Keratinocyte (primary cell): ENCODE results near the gene ACACB. TPM values are rescaled to one million over a fixed set of nuclear protein-coding genes. Genes with fewer than 3 reads are reported as not detected.

Experiments
- DNase-seq: peaks from one replicate; pipeline ENCODE4 v3.0.0-alpha.2; 2011; ENCODE audit warnings: low read depth, missing footprints, low spot score
- FAIRE-seq: peaks from 2 replicates; lab custom pipeline; 2011; peaks lifted over from hg19 to GRCh38; lab: Jason Lieb, UNC
- H2AFZ ChIP-seq: 2 replicates; pipeline ENCODE4 v1.6.0; 2012; ENCODE audit warnings: low read length, control low read depth, inconsistent platforms; ENCODE audit not compliant: control insufficient read depth
- H3K27ac ChIP-seq: 2 replicates; pipeline ENCODE4 v1.5.1; 2011; ENCODE audit warnings: low read length; ENCODE audit not compliant: control insufficient read depth, insufficient read depth
- H3K27me3 ChIP-seq: 3 replicates; pipeline ENCODE4 v1.6.0; 2011; ENCODE audit warnings: low read length; ENCODE audit not compliant: control insufficient read depth, insufficient read depth; ENCODE audit errors: extremely low read depth
- H3K36me3 ChIP-seq, 2 experiments: 2 replicates in 1 of 2; 3 replicates in 1 of 2; pipeline ENCODE4 v1.5.1; 2011; ENCODE audit warnings: low read length in 2 of 2, mild to moderate bottlenecking in 1 of 2; ENCODE audit not compliant: control insufficient read depth in 2 of 2, insufficient read depth in 2 of 2; ENCODE audit errors: extremely low read depth in 1 of 2
- H3K4me1 ChIP-seq: 3 replicates; pipeline ENCODE4 v1.5.1; 2011; ENCODE audit warnings: low read length; ENCODE audit not compliant: control insufficient read depth, insufficient read depth; ENCODE audit errors: extremely low read depth
- H3K4me2 ChIP-seq: 3 replicates; pipeline ENCODE4 v1.6.0; 2011; ENCODE audit warnings: low read depth, low read length; ENCODE audit not compliant: control insufficient read depth, insufficient read depth; ENCODE audit errors: extremely low read depth
- H3K4me3 ChIP-seq, 3 experiments: fragments of 200-600 bp in 1 of 3; sonication (generic) in 1 of 3; 2 replicates in 2 of 3; 3 replicates in 1 of 3; pipeline ENCODE4 v1.5.1; 2011 to 2016; ENCODE audit warnings: low read length in 3 of 3, mild to moderate bottlenecking in 3 of 3, control low read depth in 2 of 3, inconsistent platforms in 1 of 3, low read depth in 1 of 3, mixed read lengths in 1 of 3, mixed run types in 1 of 3, moderate library complexity in 1 of 3; ENCODE audit not compliant: control insufficient read depth in 2 of 3, insufficient read depth in 2 of 3; ENCODE audit errors: extremely low read depth in 1 of 3
- H3K79me2 ChIP-seq: 2 replicates; pipeline ENCODE4 v1.6.0; 2012; ENCODE audit warnings: low read length; ENCODE audit not compliant: control insufficient read depth, insufficient read depth
- H3K9ac ChIP-seq: 3 replicates; pipeline ENCODE4 v1.6.0; 2011; ENCODE audit warnings: low read length; ENCODE audit not compliant: control insufficient read depth, insufficient read depth; ENCODE audit errors: extremely low read depth
- H3K9me1 ChIP-seq: 3 replicates; pipeline ENCODE4 v1.6.0; 2011; ENCODE audit warnings: low read length; ENCODE audit not compliant: control insufficient read depth, insufficient read depth; ENCODE audit errors: extremely low read depth
- H3K9me3 ChIP-seq: 2 replicates; pipeline ENCODE4 v1.5.1; 2012; ENCODE audit warnings: low read depth, low read length; ENCODE audit not compliant: control insufficient read depth
- H4K20me1 ChIP-seq: 3 replicates; pipeline ENCODE4 v1.6.0; 2011; ENCODE audit warnings: low read length; ENCODE audit not compliant: control insufficient read depth, insufficient read depth; ENCODE audit errors: extremely low read depth
- CTCF ChIP-seq, 3 experiments: IDR thresholded peaks in 1 of 3; conservative IDR thresholded peaks in 1 of 3; optimal IDR thresholded peaks in 1 of 3; 2 replicates in 2 of 3; 3 replicates in 1 of 3; pipeline versions ENCODE3 to v1.5.1; 2011; ENCODE audit warnings: low read length in 3 of 3, mild to moderate bottlenecking in 3 of 3, moderate library complexity in 2 of 3, control low read depth in 1 of 3, inconsistent platforms in 1 of 3; ENCODE audit not compliant: insufficient read depth in 2 of 3; ENCODE audit errors: extremely low read depth in 1 of 3
- EZH2 ChIP-seq: IDR thresholded peaks from one replicate; pipeline ENCODE4 v1.6.1; 2012; ENCODE audit warnings: inconsistent platforms, mild to moderate bottlenecking, low read length, moderate library complexity
- dilution Hi-C: fragments of 300-500 bp; cut with MboI; formaldehyde crosslinking; loops from one replicate; pipeline ENCODE4 v1.7.0; 2020; ENCODE audit warnings: low sequenced_read_pairs; ENCODE audit not compliant: extremely low pct_ligation_motif_present
- polyA plus RNA-seq, 5 experiments: library from polyadenylated mRNA; depleted of rRNA in 3 of 5; stranded (reverse) in 3 of 5; stranded (forward) in 1 of 5; unstranded in 1 of 5; fragments of >200 nt; gene quantifications; 1 replicate in 1 of 5; 2 replicates in 3 of 5; 3 replicates in 1 of 5; pipeline versions ENCODE4 v1.2.1 to v1.2.3, GENCODE V29; 2011 to 2012; ENCODE audit warnings: missing spikeins in 2 of 5, low read depth in 1 of 5, low replicate concordance in 1 of 5

Gene ACACB
- polyA plus RNA-seq, 1 donor (not counting 4 experiments of a cell fraction or from before 2014, with no cell fraction given): 1.3 TPM

GRCh38 chr12:109203480-109203879 is 87.1 kb downstream of the ACACB start:
- H3K36me3 ChIP-seq: no peaks in the 10 kb centered on the region
- no peak for FAIRE-seq
- no peaks in the 10 kb centered on the region for H3K9me3 ChIP-seq
- no peaks in the 10 kb centered on the region for H3K27me3 ChIP-seq
- TF ChIP-seq CTCF (optimal IDR thresholded peaks at IDR 0.05 in 1 of 3, IDR thresholded peaks at IDR 0.05 in 1 of 3, conservative IDR thresholded peaks at IDR 0.05 in 1 of 3; ENCODE audit: extremely low read depth in 1 of 3, insufficient read depth in 2 of 3, low read length in 3 of 3): no peak
- no peak for TF ChIP-seq EZH2
- no peak overlapping the region for H3K4me3 ChIP-seq
- H3K4me1 ChIP-seq: peaks cover 7% of the 10 kb centered on the region
- H4K20me1 ChIP-seq: no peaks in the 10 kb centered on the region
- no peak overlapping the region for H3K9ac ChIP-seq
- no peak for DNase-seq
- no peaks in the 10 kb centered on the region for H3K79me2 ChIP-seq
- H3K4me2 ChIP-seq: no peak overlapping the region
- H2AFZ ChIP-seq: no peak overlapping the region
- no peaks in the 10 kb centered on the region for H3K9me1 ChIP-seq
- dilution Hi-C loops: no loop called here
- H3K27ac ChIP-seq: no peak overlapping the region

GRCh38 chr12:109209082-109209481 is 92.7 kb downstream of the ACACB start:
- Histone ChIP-seq H3K9me1 (no peaks in the 10 kb centered on the region), H3K9ac (no peak overlapping the region), H3K4me1 (no peaks in the 10 kb centered on the region), H3K36me3 (no peaks in the 10 kb centered on the region), H3K4me3 (no peak overlapping the region), H2AFZ (no peak overlapping the region), H4K20me1 (no peaks in the 10 kb centered on the region), H3K27ac (no peak overlapping the region), H3K9me3 (no peaks in the 10 kb centered on the region), H3K27me3 (no peaks in the 10 kb centered on the region), H3K79me2 (no peaks in the 10 kb centered on the region), H3K4me2 (no peak overlapping the region)
- TF ChIP-seq EZH2: no peak
- no peak for TF ChIP-seq CTCF (optimal IDR thresholded peaks at IDR 0.05 in 1 of 3, IDR thresholded peaks at IDR 0.05 in 1 of 3, conservative IDR thresholded peaks at IDR 0.05 in 1 of 3; ENCODE audit: extremely low read depth in 1 of 3, insufficient read depth in 2 of 3, low read length in 3 of 3)
- dilution Hi-C loops: no loop called here
- FAIRE-seq: no peak
- no peak for DNase-seq
